ENCODE measurements around the gene PRODH.
"Not testable (repeated sequence)": the region's sequence is repeated elsewhere in the genome, so short reads cannot be mapped to it uniquely, and the experiment has no call there.

Gene PRODH, protein sequence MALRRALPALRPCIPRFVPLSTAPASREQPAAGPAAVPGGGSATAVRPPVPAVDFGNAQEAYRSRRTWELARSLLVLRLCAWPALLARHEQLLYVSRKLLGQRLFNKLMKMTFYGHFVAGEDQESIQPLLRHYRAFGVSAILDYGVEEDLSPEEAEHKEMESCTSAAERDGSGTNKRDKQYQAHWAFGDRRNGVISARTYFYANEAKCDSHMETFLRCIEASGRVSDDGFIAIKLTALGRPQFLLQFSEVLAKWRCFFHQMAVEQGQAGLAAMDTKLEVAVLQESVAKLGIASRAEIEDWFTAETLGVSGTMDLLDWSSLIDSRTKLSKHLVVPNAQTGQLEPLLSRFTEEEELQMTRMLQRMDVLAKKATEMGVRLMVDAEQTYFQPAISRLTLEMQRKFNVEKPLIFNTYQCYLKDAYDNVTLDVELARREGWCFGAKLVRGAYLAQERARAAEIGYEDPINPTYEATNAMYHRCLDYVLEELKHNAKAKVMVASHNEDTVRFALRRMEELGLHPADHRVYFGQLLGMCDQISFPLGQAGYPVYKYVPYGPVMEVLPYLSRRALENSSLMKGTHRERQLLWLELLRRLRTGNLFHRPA

GRCh38 chr22:18935889-18936529, at the start of gene PRODH:
PRODH (minus strand) TSS chr22:18936293; CDS start chr22:18936287, 6 bp downstream.
- DNase-seq (ENCODE audit: low read depth): no peak

- no peak for DNase-seq (ENCODE audit: low read depth)
Observed at GRCh38 chr22:18985780-18986179, 49.7 kb upstream of the PRODH start.

DNA sequence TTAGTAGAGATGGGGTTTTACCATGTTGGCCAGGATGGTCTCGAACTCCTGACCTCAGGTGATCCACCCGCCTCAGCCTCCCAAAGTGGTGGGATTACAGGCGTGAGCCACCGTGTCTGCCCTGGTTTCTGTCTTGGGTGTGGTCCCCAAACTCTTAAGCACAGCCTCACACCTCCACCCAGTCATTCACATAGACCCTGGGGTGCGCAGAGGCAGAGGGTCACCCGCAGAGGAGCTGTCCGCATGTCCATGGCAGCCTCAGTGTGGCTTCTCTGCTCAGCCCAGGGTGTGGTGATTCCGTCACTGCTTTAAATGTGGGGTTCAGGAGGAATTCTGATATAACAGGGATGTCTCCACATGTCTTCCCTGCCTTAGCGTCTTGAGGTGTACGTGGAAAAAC, 48.5 kb upstream of the PRODH start:
- DNase-seq (ENCODE audit: low read depth): no peak

DNA sequence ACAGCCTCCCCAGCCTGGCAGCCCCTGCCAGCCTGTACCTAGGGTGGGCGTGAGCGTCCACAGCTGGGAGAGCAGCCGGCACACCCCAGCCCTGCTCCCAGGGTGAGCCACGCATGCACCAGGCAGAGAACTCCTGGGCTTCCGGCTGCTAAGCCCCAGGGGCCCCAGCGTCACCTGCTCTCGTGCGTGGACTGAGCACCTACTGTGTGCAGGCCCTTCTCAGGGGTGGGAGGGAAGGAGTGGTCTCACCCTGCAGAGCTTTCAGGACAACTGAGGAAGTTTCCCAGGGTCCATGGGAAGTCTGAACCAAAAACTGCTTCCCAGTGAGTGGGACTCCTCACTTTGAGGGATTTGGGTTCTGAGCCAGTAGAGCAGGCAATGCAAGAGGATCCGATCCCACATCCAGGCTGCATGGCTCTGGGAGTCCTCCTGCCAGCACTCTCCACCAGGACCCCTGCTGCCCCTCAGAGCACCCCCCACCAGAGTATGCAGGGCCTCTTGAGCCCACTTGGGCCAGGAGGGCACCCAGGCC, 47.1 kb upstream of the PRODH start:
- no peak for DNase-seq (ENCODE audit: low read depth)

- no peak for DNase-seq (ENCODE audit: low read depth)
Observed at GRCh38 chr22:18980829-18981228, 44.7 kb upstream of the PRODH start.

DNA sequence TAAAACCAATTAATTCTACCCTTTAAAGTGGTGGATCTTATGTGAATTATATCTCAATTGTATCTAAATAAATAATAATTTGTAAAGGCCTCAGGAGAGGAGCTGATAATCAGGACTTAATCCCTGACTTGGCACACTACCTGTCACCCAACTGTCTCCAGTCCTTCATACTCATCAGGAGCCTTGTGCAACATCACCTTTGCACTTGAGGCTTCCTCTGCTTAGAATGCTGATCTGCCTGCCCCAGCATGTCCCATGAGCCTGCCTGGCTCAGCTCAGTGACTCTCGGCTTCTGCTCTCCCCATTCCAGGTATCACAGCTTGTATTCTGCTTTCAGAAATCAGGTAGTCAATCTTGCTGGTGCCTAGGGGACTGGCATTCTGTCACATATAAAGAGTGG, 43.9 kb upstream of the PRODH start:
- no peak for DNase-seq (ENCODE audit: low read depth)

- DNase-seq (ENCODE audit: low read depth): no peak
Observed at GRCh38 chr22:18978506-18978905, 42.4 kb upstream of the PRODH start.

- no peak for DNase-seq (ENCODE audit: low read depth)
Observed at GRCh38 chr22:18977824-18978425, 41.8 kb upstream of the PRODH start.

- DNase-seq (ENCODE audit: low read depth): no peak
Observed at GRCh38 chr22:18976197-18976751, 40.2 kb upstream of the PRODH start.

DNA sequence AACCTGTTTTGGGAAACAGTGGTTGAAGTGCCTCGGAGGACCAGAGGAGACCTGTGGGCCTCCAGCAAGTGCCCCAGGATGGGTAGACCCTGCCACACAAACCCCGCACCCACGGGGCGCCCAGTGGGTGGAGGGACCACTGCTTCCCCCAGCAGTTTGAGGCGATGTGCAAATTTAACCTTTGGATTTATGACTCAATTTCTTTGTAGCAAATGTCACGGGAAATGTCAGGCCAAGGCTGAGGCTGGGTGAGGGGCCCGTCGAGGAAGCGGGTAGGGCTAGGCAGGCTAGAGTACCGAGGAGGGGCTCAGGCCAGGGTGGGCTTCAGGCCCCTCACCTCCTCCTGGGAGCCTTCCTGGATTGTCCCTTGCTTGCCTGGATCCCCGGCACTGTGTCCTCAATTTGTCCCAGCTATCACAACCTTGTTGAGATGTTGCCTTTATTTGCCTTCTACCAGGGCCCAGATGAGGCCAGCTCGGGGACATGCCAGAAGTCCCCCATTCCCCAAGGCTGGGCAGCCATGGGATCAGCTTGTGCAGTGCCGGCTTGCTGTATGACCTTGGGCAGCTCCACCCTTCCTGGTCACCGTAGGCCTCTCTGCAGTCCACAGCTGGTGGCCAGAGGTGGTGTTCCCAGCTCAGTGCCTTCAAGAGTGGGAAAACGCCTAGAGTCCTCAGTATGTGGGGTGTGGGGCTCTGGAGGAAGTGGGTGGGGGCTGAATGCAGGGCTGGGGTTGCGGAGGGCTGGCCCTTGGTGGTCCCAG, 39.5 kb upstream of the PRODH start:
- no peak for DNase-seq (ENCODE audit: low read depth)

DNA sequence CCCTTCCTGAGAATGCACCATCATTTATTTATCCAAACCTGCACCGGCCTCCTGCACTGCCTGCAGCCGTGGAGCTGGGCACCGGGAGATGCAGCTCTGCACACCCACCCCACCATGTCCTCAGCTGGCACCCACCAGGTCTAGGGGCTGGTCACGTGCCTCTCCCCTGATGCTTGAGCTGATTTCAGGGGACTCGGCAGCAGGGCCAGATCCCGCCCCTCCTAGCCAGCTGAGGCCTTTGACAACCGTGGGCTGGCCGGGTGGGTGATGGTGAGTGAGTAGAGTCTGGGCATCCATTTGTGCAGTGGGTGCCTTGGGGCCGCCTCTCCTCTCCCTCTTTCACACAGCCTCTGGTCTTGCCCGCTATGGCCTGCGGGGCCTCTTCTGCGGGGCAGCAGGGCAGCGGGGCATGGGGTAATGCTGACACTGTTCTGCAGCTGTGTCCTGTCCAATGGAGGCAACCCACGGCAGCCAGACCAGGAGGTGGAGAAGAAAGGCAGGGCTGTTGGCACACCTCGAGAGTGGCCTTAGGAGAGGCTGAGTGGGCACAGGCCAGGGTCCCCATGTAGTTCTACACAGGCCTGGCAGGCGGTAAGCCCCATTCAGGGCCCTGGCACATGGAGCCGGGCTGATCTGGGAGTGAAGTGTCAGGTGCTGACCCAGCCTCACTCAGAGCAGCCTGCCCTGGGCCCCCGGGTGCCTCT, 38.5 kb upstream of the PRODH start:
- DNase-seq (ENCODE audit: low read depth): no peak

DNA sequence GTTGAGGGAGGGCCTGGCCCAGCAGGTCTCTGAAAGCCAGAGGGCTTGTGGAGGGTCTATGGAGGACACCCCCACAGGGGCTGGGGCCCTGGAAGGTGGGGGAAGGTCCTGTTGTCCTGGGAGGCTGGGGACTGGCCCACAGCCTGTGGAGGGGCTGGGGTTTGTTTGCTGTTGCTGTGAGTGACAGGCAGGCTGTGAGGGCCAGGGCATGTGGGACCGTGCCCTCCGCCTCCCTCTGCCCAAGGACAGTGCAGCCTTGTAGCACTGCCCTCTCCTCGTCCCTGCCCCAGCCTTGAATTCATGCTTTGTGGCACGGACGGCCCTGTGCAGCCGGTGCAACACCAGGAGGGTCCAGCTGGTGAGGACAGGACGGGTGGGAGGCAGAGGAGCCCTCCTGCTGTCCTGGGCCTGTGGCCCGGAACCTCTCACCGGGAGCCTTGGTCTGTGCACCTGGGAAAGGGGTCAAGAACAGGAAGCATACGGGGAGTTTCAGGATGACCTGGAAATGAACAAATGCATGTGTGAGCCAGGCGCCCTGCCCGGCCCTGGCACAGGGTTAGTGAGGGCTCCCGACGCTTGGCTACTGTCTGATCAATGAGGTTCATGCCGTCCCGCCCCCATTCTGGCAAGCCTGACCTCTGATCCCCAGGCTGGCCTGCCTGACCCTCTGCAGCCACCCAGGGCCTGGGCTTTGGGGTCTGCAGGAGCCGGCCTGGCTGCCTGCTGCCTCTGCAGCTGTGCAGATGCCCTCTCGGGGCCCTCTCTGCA, 37.4 kb upstream of the PRODH start:
- no peak for DNase-seq (ENCODE audit: low read depth)

GRCh38 chr22:18972591-18972990, 36.5 kb upstream of the PRODH start:
- DNase-seq (ENCODE audit: low read depth): not testable (repeated sequence)

- DNase-seq (ENCODE audit: low read depth): not testable (repeated sequence)
Observed at GRCh38 chr22:18972029-18972428, 35.9 kb upstream of the PRODH start.

DNA sequence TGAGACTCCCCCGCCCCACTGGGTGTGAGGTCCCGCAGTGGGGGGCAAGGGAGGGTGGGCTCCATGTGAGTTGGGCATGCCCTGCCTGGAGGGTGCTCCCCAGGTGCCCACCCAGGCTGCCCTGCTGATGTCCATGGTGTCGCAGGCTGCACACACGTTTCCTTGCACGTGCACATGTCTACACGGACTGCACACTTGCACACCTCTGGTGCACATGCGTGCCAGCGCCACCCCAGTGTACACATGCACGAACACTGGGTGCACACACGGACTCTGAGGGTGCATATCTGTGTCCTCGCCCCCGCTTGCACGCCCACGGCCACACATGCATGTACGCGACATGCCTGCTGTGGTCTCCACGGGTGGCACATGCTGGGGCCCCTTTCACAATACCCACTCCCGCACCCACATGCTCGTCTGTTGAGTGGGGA, 35.2 kb upstream of the PRODH start:
- no peak for DNase-seq (ENCODE audit: low read depth)

GRCh38 chr22:18970948-18971315, 34.8 kb upstream of the PRODH start:
- no peak for DNase-seq (ENCODE audit: low read depth)

DNA sequence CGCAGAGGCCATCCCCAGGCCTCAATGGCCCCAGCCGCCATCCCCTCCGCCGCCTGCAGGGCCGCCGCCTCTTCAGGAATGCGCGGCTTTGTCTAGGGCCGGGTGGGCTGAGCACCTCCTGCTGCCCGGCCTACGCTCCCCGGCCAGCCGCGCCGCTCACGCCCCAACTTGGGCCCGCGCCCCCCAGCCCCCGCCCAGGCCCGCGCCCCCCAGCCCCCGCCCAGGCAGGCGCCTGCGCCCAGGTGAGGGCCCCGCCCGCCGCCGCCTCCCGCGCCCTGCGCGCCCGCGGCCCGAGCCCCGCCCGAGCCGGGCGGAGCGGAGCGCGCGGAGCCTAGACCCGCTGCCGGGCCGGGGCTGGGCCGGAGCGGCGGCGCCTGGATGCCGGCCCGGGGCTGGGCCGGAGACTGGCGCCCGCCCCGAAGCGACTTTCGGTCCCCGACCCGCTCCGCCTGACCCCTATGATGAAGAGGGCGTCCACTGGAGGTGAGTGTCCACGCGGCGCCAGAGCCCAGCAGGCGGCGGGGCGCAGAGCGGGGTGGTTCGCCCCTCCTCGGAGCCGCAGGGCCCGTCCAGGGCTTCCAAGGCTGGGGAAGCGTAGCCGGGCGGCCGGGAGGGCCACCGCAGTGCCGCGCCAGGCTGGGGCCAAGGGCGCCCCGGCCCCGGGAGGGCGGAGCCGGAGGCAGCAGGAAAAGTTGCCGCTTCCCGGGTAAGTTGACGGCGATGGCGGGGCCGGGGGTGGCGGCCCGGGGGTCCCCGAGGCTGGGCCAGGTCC, 34.3 kb upstream of the PRODH start:
- DNase-seq (ENCODE audit: low read depth): no peak

- not testable (repeated sequence) for DNase-seq (ENCODE audit: low read depth)
Observed at GRCh38 chr22:18969158-18969942, 33.3 kb upstream of the PRODH start.
